HCT116 (cell line): ENCODE data around the gene RTL3. TPM values are rescaled to one million over a fixed set of nuclear protein-coding genes. Genes with fewer than 3 reads are reported as not detected.

Experiments
- ATAC-seq: fragments of 200-7000 bp; cut with Tn5 transposase; 2 replicates; pipeline ENCODE4 v1.9.1; 2020; ENCODE audit warnings: mild to moderate bottlenecking, moderate library complexity
- BruUV-seq: library from RNA; stranded (reverse); fragments of 400-500 nt; replicated peaks from 2 replicates; lab custom pipeline; 2021; lab: Mats Ljungman, UMichigan
- CTCF ChIA-PET: fragments of 300-600 bp; sonication (Branson Sonifier 250); formaldehyde crosslinking; loops from one replicate; lab custom pipeline; 2021; ENCODE audit warnings: antibody characterized with exemption; lab: Charles Lee
- POLR2A ChIA-PET: fragments of 300-600, 350-600 bp; sonication (Branson Sonifier 250); formaldehyde crosslinking; loops from one replicate; lab custom pipeline; 2021; ENCODE audit warnings: antibody characterized with exemption; lab: Charles Lee
- RAD21 ChIA-PET, 2 experiments: fragments of 300-600 bp; sonication (Branson Sonifier 250); formaldehyde crosslinking; loops; one replicate each; lab custom pipeline; 2023; ENCODE audit warnings: low total read pairs in 2 of 2; ENCODE audit not compliant: uncharacterized antibody in 2 of 2, unreplicated experiment in 2 of 2, low non-redundant PET in 1 of 2; lab: Charles Lee
- DNase-seq: peaks from one replicate; pipeline ENCODE4 v3.0.0-alpha.2; 2010; ENCODE audit warnings: low read depth, low spot score
- H2AFZ ChIP-seq: fragments of 200-600 bp; shearing (Covaris generic), sonication (generic); 2 replicates; pipeline ENCODE4 v1.6.1; 2017; ENCODE audit warnings: low read depth, mixed run types, mixed read lengths, antibody characterized with exemption, low read length; ENCODE audit not compliant: poor library complexity, severe bottlenecking
- H3K27ac ChIP-seq: 2 replicates; pipeline ENCODE4 v1.5.1; 2012; ENCODE audit warnings: low read depth, low read length
- H3K27me3 ChIP-seq: fragments of 200-600 bp; sonication (generic); 2 replicates; pipeline ENCODE4 v1.6.1; 2016; ENCODE audit warnings: mixed run types, low read length, mixed read lengths; ENCODE audit not compliant: insufficient read depth
- H3K36me3 ChIP-seq, 2 experiments: fragments of 200-500 bp in 1 of 2; fragments of 200-600 bp in 1 of 2; sonication (Bioruptor generic) in 1 of 2; sonication (generic) in 1 of 2; 2 replicates each; pipeline versions ENCODE4 v1.5.1 to v1.6.1; 2014 to 2016; ENCODE audit warnings: low read length in 2 of 2, inconsistent platforms in 1 of 2, mixed read lengths in 1 of 2, mixed run types in 1 of 2; ENCODE audit not compliant: insufficient read depth in 2 of 2, control insufficient read depth in 1 of 2
- H3K4me1 ChIP-seq, 2 experiments: fragments of 200-600 bp in 1 of 2; sonication (generic) in 1 of 2; 2 replicates each; pipeline versions ENCODE4 v1.5.1 to v1.6.1; 2012 to 2017; ENCODE audit warnings: low read length in 2 of 2, inconsistent platforms in 1 of 2, mild to moderate bottlenecking in 1 of 2, mixed read lengths in 1 of 2, mixed run types in 1 of 2, moderate library complexity in 1 of 2; ENCODE audit not compliant: insufficient read depth in 2 of 2, control insufficient read depth in 1 of 2
- H3K4me2 ChIP-seq: fragments of 200-600 bp; sonication (generic); 2 replicates; pipeline ENCODE4 v1.6.1; 2017; ENCODE audit warnings: mixed run types, low read length, mixed read lengths
- H3K4me3 ChIP-seq, 2 experiments: fragments of 200-600 bp in 1 of 2; sonication (generic) in 1 of 2; replicated peaks in 1 of 2; 2 replicates each; pipeline ENCODE4 v1.5.1; 2011 to 2016; ENCODE audit warnings: low read length in 2 of 2, control low read depth in 1 of 2, low read depth in 1 of 2, mild to moderate bottlenecking in 1 of 2, mixed read lengths in 1 of 2, mixed run types in 1 of 2
- H3K79me2 ChIP-seq: fragments of 200-600 bp; sonication (generic); 2 replicates; pipeline ENCODE4 v1.6.1; 2017; ENCODE audit warnings: mild to moderate bottlenecking, mixed run types, low read length, moderate library complexity, mixed read lengths; ENCODE audit not compliant: insufficient read depth
- H3K9ac ChIP-seq: fragments of 200-600 bp; sonication (generic); 2 replicates; pipeline ENCODE4 v1.6.1; 2016; ENCODE audit warnings: low read length, mixed read lengths
- H3K9me2 ChIP-seq: fragments of 200-600 bp; sonication (generic), shearing (Covaris generic); 2 replicates; pipeline ENCODE4 v1.6.1; 2017; ENCODE audit warnings: mixed run types, mild to moderate bottlenecking, moderate library complexity; ENCODE audit not compliant: insufficient read depth
- H3K9me3 ChIP-seq, 2 experiments: fragments of 200-500 bp in 1 of 2; fragments of 200-600 bp in 1 of 2; sonication (Bioruptor generic) in 1 of 2; sonication (generic) in 1 of 2; 2 replicates each; pipeline ENCODE4 v1.6.1; 2014 to 2017; ENCODE audit warnings: low read length in 2 of 2, mixed read lengths in 2 of 2, inconsistent platforms in 1 of 2, low read depth in 1 of 2, mild to moderate bottlenecking in 1 of 2, mixed run types in 1 of 2, moderate library complexity in 1 of 2; ENCODE audit not compliant: control insufficient read depth in 1 of 2, insufficient read depth in 1 of 2
- H4K20me1 ChIP-seq: fragments of 200-600 bp; sonication (generic), shearing (Covaris generic); 2 replicates; pipeline ENCODE4 v1.6.1; 2017; ENCODE audit warnings: mixed run types, mild to moderate bottlenecking, moderate library complexity; ENCODE audit not compliant: insufficient read depth
- ATF3 ChIP-seq: IDR thresholded peaks from 2 replicates; pipeline ENCODE4 v1.6.1; 2012
- CBX3 ChIP-seq: IDR thresholded peaks from 2 replicates; pipeline ENCODE4 v1.6.1; 2012; ENCODE audit warnings: low read depth
- CEBPB ChIP-seq: IDR thresholded peaks from 2 replicates; pipeline ENCODE4 v1.6.1; 2012; ENCODE audit warnings: low read depth
- EGR1 ChIP-seq: IDR thresholded peaks from 2 replicates; pipeline ENCODE4 v1.6.1; 2012; ENCODE audit warnings: low read depth
- ELF1 ChIP-seq: IDR thresholded peaks from 2 replicates; pipeline ENCODE4 v1.6.1; 2012; ENCODE audit warnings: low read depth, borderline replicate concordance
- FOSL1 ChIP-seq: IDR thresholded peaks from 2 replicates; pipeline ENCODE4 v1.6.1; 2012; ENCODE audit warnings: low read depth
- JUND ChIP-seq: IDR thresholded peaks from 2 replicates; pipeline ENCODE4 v1.6.1; 2012
- MAX ChIP-seq: IDR thresholded peaks from 2 replicates; pipeline ENCODE4 v1.6.1; 2012
- SIN3A ChIP-seq: IDR thresholded peaks from 2 replicates; pipeline ENCODE4 v1.6.1; 2012; ENCODE audit warnings: low read depth
- SP1 ChIP-seq: IDR thresholded peaks from 2 replicates; pipeline ENCODE4 v1.6.1; 2012; ENCODE audit warnings: low read depth
- SRF ChIP-seq: IDR thresholded peaks from 2 replicates; pipeline ENCODE4 v1.6.1; 2012; ENCODE audit warnings: low read depth
- TCF7L2 ChIP-seq: IDR thresholded peaks from 2 replicates; pipeline ENCODE4 v1.7.0; 2011; ENCODE audit warnings: borderline replicate concordance, inconsistent platforms; ENCODE audit not compliant: insufficient read depth, insufficient read length; ENCODE audit errors: extremely low read depth
- ZBTB33 ChIP-seq: IDR thresholded peaks from 2 replicates; pipeline ENCODE4 v1.6.1; 2011; ENCODE audit warnings: mild to moderate bottlenecking, low read length, moderate library complexity; ENCODE audit not compliant: insufficient replicate concordance; ENCODE audit errors: extremely low read depth
- ZNF274 ChIP-seq: fragments of 200-500 bp; sonication (Bioruptor generic); IDR thresholded peaks from 2 replicates; pipeline ENCODE4 v1.6.1; 2014; ENCODE audit warnings: mild to moderate bottlenecking, low read depth, low read length, inconsistent platforms
- intact Hi-C: fragments of 100-400 bp; cut with micrococcal nuclease; formaldehyde crosslinking; loops from 2 replicates; pipeline ENCODE4 v1.10.0; 2022
- total RNA-seq: library from RNA; stranded (reverse); gene quantifications from one replicate; pipeline ENCODE4 v1.2.1, GENCODE V29; 2021; ENCODE audit not compliant: unreplicated experiment

The RTL3 gene
- total RNA-seq, 1 experiment from 2014 or later: not detected

- TF ChIP-seq EGR1 (no peak), ZNF274 (no peak), SRF (no peak), SIN3A (no peak), ELF1 (no peak), ATF3 (no peak), CBX3 (no peak), TCF7L2 (no peak), JUND (no peak), CEBPB (no peak), MAX (no peak), ZBTB33 (no peak), FOSL1 (no peak), SP1 (no peak)
- Histone ChIP-seq H3K27ac (no peak overlapping the region), H4K20me1 (no peaks in the 10 kb centered on the region), H3K79me2 (no peaks in the 10 kb centered on the region), H3K4me2 (no peak overlapping the region), H3K36me3 (no peaks in the 10 kb centered on the region), H2AFZ (no peak overlapping the region), H3K4me3 (no peak overlapping the region), H3K27me3 (no peaks in the 10 kb centered on the region), H3K9me2 (no peaks in the 10 kb centered on the region), H3K9me3 (no peaks in the 10 kb centered on the region), H3K9ac (no peak overlapping the region), H3K4me1 (no peaks in the 10 kb centered on the region)
- ChIA-PET RAD21 (no interaction called here), POLR2A (no interaction called here), CTCF (no interaction called here)
- ATAC-seq (no peak), DNase-seq (no peak)
- BruUV-seq: no TSS peak
- intact Hi-C loops: no loop called here
Measured at GRCh38 chrX:78653118-78653822, 5.9 kb downstream of the RTL3 start.
